ENCODE results near the gene UFSP1. TPM values are rescaled to one million over a fixed set of nuclear protein-coding genes. Genes with fewer than 3 reads are reported as not detected.

Gene UFSP1
- total RNA-seq, 2 donors from 2014 or later, result 6.2 to 7.9 TPM

- no peaks in the 10 kb centered on the region for H3K9me3 ChIP-seq
- intact Hi-C loops (cut with DNase I), result no loop called here
- TF ChIP-seq CTCF (IDR thresholded peaks at IDR 0.05) (no peak), POLR2A (IDR thresholded peaks at IDR 0.05) (no peak)
- DNase-seq, result no peak
- H3K4me1 ChIP-seq, result peaks cover 60% of the 10 kb centered on the region
- no peak overlapping the region for H3K27ac ChIP-seq
- H3K27me3 ChIP-seq, result peaks cover 0 to 18% of the 10 kb centered on the region in 2 donors
- peaks cover 0 to 2% of the 10 kb centered on the region in 2 donors for H3K36me3 ChIP-seq (replicated peaks in 1 of 2; ENCODE audit: insufficient read depth in 1 of 2, low read depth in 2 of 2)
- ATAC-seq, result no peak
- H3K4me3 ChIP-seq, result no peak overlapping the region
- 85 to 87% methylated on average over 26 to 36 of the region's 44 CpGs for WGBS, 2 donors
These were observed 3.1 kb upstream of the UFSP1 start for GRCh38 chr7:100892364-100893317.

- no peak for TF ChIP-seq POLR2A (IDR thresholded peaks at IDR 0.05)
- TF ChIP-seq CTCF (IDR thresholded peaks at IDR 0.05), result no peak
- H3K27me3 ChIP-seq, result peaks cover 0 to 17% of the 10 kb centered on the region in 2 donors
- no peak for ATAC-seq
- no peak overlapping the region for H3K27ac ChIP-seq
- DNase-seq, result no peak
- peaks cover 0 to 2% of the 10 kb centered on the region in 2 donors for H3K36me3 ChIP-seq (replicated peaks in 1 of 2; ENCODE audit: insufficient read depth in 1 of 2, low read depth in 2 of 2)
- H3K4me1 ChIP-seq, result peaks cover 57% of the 10 kb centered on the region
- intact Hi-C loops (cut with DNase I), result no loop called here
- H3K9me3 ChIP-seq, result no peaks in the 10 kb centered on the region
- 78% methylated on average over 8 of the region's 8 CpGs for WGBS, 2 donors
- no peak overlapping the region for H3K4me3 ChIP-seq
These were observed 2.2 kb upstream of the UFSP1 start for GRCh38 chr7:100891568-100892247.

GRCh38 chr7:100890653-100891567 is 1.4 kb upstream of the UFSP1 start:
- no peak for ATAC-seq
- Histone ChIP-seq H3K36me3 (replicated peaks in 1 of 2; ENCODE audit: insufficient read depth in 1 of 2, low read depth in 2 of 2) (peaks cover 6 to 8% of the 10 kb centered on the region in 2 donors), H3K4me3 (no peak overlapping the region), H3K9me3 (no peaks in the 10 kb centered on the region), H3K4me1 (peaks cover 49% of the 10 kb centered on the region), H3K27me3 (peaks cover 0 to 10% of the 10 kb centered on the region in 2 donors), H3K27ac (peak overlapping the region; percentile 85 to 96 (median 93))
- intact Hi-C loops (cut with DNase I), result no loop called here
- no peak for TF ChIP-seq POLR2A (IDR thresholded peaks at IDR 0.05)
- TF ChIP-seq CTCF (IDR thresholded peaks at IDR 0.05), result no peak
- DNase-seq, result no peak
- WGBS, 2 donors, result 34 to 43% methylated on average over 28 to 43 of the region's 43 CpGs

DNA sequence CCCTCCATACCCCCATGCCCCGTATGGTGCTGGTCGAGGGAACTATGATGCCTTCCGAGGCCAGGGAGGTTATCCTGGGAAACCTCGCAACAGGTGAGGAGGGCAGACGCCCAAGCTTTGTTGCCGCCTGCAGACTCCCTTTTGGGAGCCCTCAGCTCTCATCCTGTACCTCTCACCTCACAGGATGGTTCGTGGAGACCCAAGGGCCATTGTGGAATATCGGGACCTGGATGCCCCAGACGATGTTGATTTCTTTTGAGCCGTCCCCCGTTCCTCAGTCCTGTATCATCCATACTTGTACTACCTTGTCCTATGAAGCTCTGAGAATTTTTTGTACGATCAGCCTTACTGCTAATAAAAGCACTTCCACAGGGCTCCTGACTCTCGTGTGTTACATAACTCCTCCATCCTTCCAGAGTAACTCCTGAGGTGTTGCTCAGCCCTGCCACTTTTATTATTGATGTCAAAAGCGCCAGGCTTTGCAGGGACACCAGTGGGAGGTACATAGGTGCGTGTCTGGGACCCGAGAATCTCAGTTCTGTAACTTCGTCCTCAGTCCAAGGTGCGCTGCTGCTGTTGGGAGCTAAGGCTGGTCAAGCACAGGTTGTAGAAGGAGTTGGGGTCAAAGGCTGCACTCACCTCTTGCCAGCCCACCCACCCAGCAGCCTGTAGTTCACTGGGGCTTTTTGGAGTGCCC is 1.1 kb downstream of the UFSP1 start:
- no peaks in the 10 kb centered on the region for H3K27me3 ChIP-seq
- peaks cover 6 to 28% of the 10 kb centered on the region in 2 donors for H3K36me3 ChIP-seq (replicated peaks in 1 of 2; ENCODE audit: insufficient read depth in 1 of 2, low read depth in 2 of 2)
- no peaks in the 10 kb centered on the region for H3K9me3 ChIP-seq
- peak overlapping the region; percentile 68 to 95 (median 88) for H3K27ac ChIP-seq
- DNase-seq, result no peak
- TF ChIP-seq CTCF (IDR thresholded peaks at IDR 0.05) (no peak), POLR2A (IDR thresholded peaks at IDR 0.05) (no peak)
- no peak for ATAC-seq
- WGBS, 2 donors, result 39 to 43% methylated on average over 16 to 18 of the region's 18 CpGs
- H3K4me1 ChIP-seq, result peaks cover 34% of the 10 kb centered on the region
- peak overlapping the region; percentile 45 to 70 for H3K4me3 ChIP-seq
- intact Hi-C loops (cut with DNase I), result no loop called here

Measured in body of pancreas (tissue), 4 donors.